HepG2 (cell line): ENCODE results near the gene CYP4V2. TPM values are rescaled to one million over a fixed set of nuclear protein-coding genes. Genes with fewer than 3 reads are reported as not detected.
A peak's percentile ranks its signal among the peaks of the same experiment; 100 is the strongest.

Experiments used
- BATF2 ChIP-seq: sonication (generic); formaldehyde crosslinking; IDR thresholded peaks from 2 replicates; pipeline ENCODE4 v1.8.0; 2022; ENCODE audit warnings: mild to moderate bottlenecking, missing genetic modification reagents, moderate library complexity
- BCL6 ChIP-seq: IDR thresholded peaks from 2 replicates; pipeline ENCODE4 v1.6.1; 2016; ENCODE audit warnings: missing genetic modification reagents, missing compliant biosample characterization
- BRF2 ChIP-seq: sonication (generic); formaldehyde crosslinking; IDR thresholded peaks from 2 replicates; pipeline ENCODE4 v1.8.1; 2022; ENCODE audit warnings: mild to moderate bottlenecking, missing genetic modification reagents
- CCDC6 ChIP-seq: sonication (generic); formaldehyde crosslinking; IDR thresholded peaks from 2 replicates; pipeline ENCODE4 v1.8.1; 2022; ENCODE audit warnings: mild to moderate bottlenecking, missing genetic modification reagents, moderate library complexity
- DMTF1 ChIP-seq: sonication (generic); formaldehyde crosslinking; IDR thresholded peaks from 2 replicates; pipeline ENCODE4 v1.4.0; 2020; ENCODE audit warnings: mild to moderate bottlenecking, missing genetic modification reagents
- DNMT1 ChIP-seq: sonication (generic); formaldehyde crosslinking; IDR thresholded peaks from 2 replicates; pipeline ENCODE4 v1.5.1; 2020; ENCODE audit warnings: mild to moderate bottlenecking, missing genetic modification reagents
- HDAC6 ChIP-seq: fragments of 200-600 bp; sonication (generic); IDR thresholded peaks from 2 replicates; pipeline ENCODE4 v1.7.0; 2017; ENCODE audit warnings: mild to moderate bottlenecking, antibody characterized with exemption, low read length, low read depth
- HNRNPLL ChIP-seq: fragments of 200-400 bp; formaldehyde crosslinking; IDR thresholded peaks from 2 replicates; pipeline ENCODE4 v1.6.1; 2017; ENCODE audit warnings: mild to moderate bottlenecking, low read depth, low read length; ENCODE audit not compliant: poor library complexity, severe bottlenecking
- KDM2A ChIP-seq: sonication (generic); formaldehyde crosslinking; IDR thresholded peaks from 2 replicates; pipeline ENCODE4 v1.4.0; 2020; ENCODE audit warnings: low read depth, missing genetic modification reagents, borderline replicate concordance
- PHF20 ChIP-seq: sonication (generic); formaldehyde crosslinking; IDR thresholded peaks from 2 replicates; pipeline ENCODE4 v1.5.0; 2020; ENCODE audit warnings: mild to moderate bottlenecking, missing genetic modification reagents
- SP2 ChIP-seq: sonication (generic); formaldehyde crosslinking; IDR thresholded peaks from 2 replicates; pipeline ENCODE4 v1.5.1; 2020; ENCODE audit warnings: mild to moderate bottlenecking, missing genetic modification reagents
- SPEN ChIP-seq: sonication (generic); formaldehyde crosslinking; IDR thresholded peaks from 2 replicates; pipeline ENCODE4 v1.5.1; 2020; ENCODE audit warnings: low read depth, mild to moderate bottlenecking, missing genetic modification reagents
- SRY ChIP-seq: sonication (generic); formaldehyde crosslinking; IDR thresholded peaks from 2 replicates; pipeline ENCODE4 v1.8.0; 2022; ENCODE audit warnings: mild to moderate bottlenecking, missing genetic modification reagents
- ZBTB10 ChIP-seq: sonication (generic); formaldehyde crosslinking; IDR thresholded peaks from 2 replicates; pipeline ENCODE4 v1.4.0; 2020; ENCODE audit warnings: missing genetic modification reagents, borderline replicate concordance
- ZBTB38 ChIP-seq: sonication (generic); formaldehyde crosslinking; IDR thresholded peaks from 2 replicates; pipeline ENCODE4 v1.5.1; 2020; ENCODE audit warnings: mild to moderate bottlenecking, missing genetic modification reagents
- ZMYM2 ChIP-seq: sonication (generic); formaldehyde crosslinking; IDR thresholded peaks from 2 replicates; pipeline ENCODE4 v1.8.0; 2022; ENCODE audit warnings: mild to moderate bottlenecking, missing genetic modification reagents
- ZNF136 ChIP-seq: sonication (generic); formaldehyde crosslinking; IDR thresholded peaks from 2 replicates; pipeline ENCODE4 v1.8.1; 2022; ENCODE audit warnings: low read depth, mild to moderate bottlenecking, moderate library complexity, missing genetic modification reagents
- ZNF232 ChIP-seq: sonication (generic); formaldehyde crosslinking; IDR thresholded peaks from 2 replicates; pipeline ENCODE4 v1.4.0; 2020; ENCODE audit warnings: missing genetic modification reagents, borderline replicate concordance
- ZNF317 ChIP-seq: sonication (generic); formaldehyde crosslinking; IDR thresholded peaks from 2 replicates; pipeline ENCODE4 v1.5.0; 2020; ENCODE audit warnings: mild to moderate bottlenecking, missing genetic modification reagents
- ZNF446 ChIP-seq: sonication (generic); formaldehyde crosslinking; IDR thresholded peaks from 2 replicates; pipeline ENCODE4 v1.5.0; 2020; ENCODE audit warnings: mild to moderate bottlenecking, missing genetic modification reagents
- ZNF552 ChIP-seq: sonication (generic); formaldehyde crosslinking; IDR thresholded peaks from 2 replicates; pipeline ENCODE4 v1.9.0; 2022; ENCODE audit warnings: missing genetic modification reagents, mild to moderate bottlenecking, borderline replicate concordance
- ZNF644 ChIP-seq: IDR thresholded peaks from 2 replicates; pipeline ENCODE4 v1.6.1; 2016; ENCODE audit warnings: low read depth
- ZNF776 ChIP-seq: sonication (generic); formaldehyde crosslinking; IDR thresholded peaks from 2 replicates; pipeline ENCODE4 v1.4.0; 2020; ENCODE audit warnings: mild to moderate bottlenecking, missing genetic modification reagents
- polyA plus RNA-seq, 8 experiments: library from polyadenylated mRNA; depleted of rRNA in 3 of 8; stranded (reverse) in 7 of 8; unstranded in 1 of 8; fragments of >200 nt; fragmentation: Illumina TruSeq in 4 of 8; extraction: Trizol in 4 of 8; gene quantifications; 2 replicates each; pipeline versions ENCODE4 v1.2.1 to v1.2.3, GENCODE V29; 2011 to 2016; ENCODE audit warnings: low read depth in 4 of 8, missing spikeins in 1 of 8, mixed read lengths in 1 of 8; ENCODE audit not compliant: insufficient read depth in 1 of 8
- total RNA-seq, 5 experiments: library from RNA; depleted of rRNA; stranded (reverse); fragments of >200 nt; fragmentation: Illumina TruSeq; extraction: Trizol; gene quantifications; 2 replicates each; pipeline ENCODE4 v1.2.3, GENCODE V29; 2016; ENCODE audit warnings: low read depth in 1 of 5

Gene CYP4V2
- total and polyA plus RNA-seq, 2 of the 13 experiments (the other 11 are each of a cell fraction or from before 2014, with no cell fraction given) = 4.7 to 7.2 TPM

GRCh38 chr4:186191200-186192065, at the start of gene CYP4V2 (continued):
- no peak for TF ChIP-seq DMTF1
- TF ChIP-seq ZNF446 = 0 out of 2 replicates have a peak, but pooled peaks have one; percentile 16
- TF ChIP-seq KDM2A (CRISPR knock-in tag) = peak; percentile 87
- no peak for TF ChIP-seq ZNF552 (CRISPR knock-in tag)
- TF ChIP-seq SP2 = no peak
- TF ChIP-seq PHF20 (CRISPR knock-in tag) = peak; percentile 74
- peak; percentile 79 for TF ChIP-seq ZNF776 (CRISPR knock-in tag)
- TF ChIP-seq SPEN (CRISPR knock-in tag) = peak; percentile 65
- TF ChIP-seq SRY (CRISPR knock-in tag) = peak; percentile 63; the same call in 1 of the 2 replicates
- TF ChIP-seq ZNF644 (CRISPR knock-in tag) = no peak
- peak; percentile 92 for TF ChIP-seq HNRNPLL
- no peak for TF ChIP-seq HDAC6
- peak; percentile 45; the same call in 1 of the 2 replicates for TF ChIP-seq BRF2
- TF ChIP-seq BCL6 (CRISPR knock-in tag) = peak; percentile 62
- TF ChIP-seq ZMYM2 (CRISPR knock-in tag) = peak; percentile 92
- TF ChIP-seq CCDC6 (CRISPR knock-in tag) = peak; percentile 84
- TF ChIP-seq ZBTB38 = peak; percentile 12; the same call in 1 of the 2 replicates
- peak; percentile 49; the same call in 1 of the 2 replicates for TF ChIP-seq BATF2 (CRISPR knock-in tag)
- TF ChIP-seq ZNF136 = 0 out of 2 replicates have a peak, but pooled peaks have one; percentile 39
- TF ChIP-seq DNMT1 (CRISPR knock-in tag) = peak; percentile 63; the same call in 1 of the 2 replicates
- TF ChIP-seq ZNF317 = peak; percentile 35; the same call in 1 of the 2 replicates
- TF ChIP-seq ZBTB10 = peak; percentile 68; the same call in 1 of the 2 replicates
- TF ChIP-seq ZNF232 (CRISPR knock-in tag) = no peak
